RWPE1 (cell line): ENCODE data around the gene NPIPB4.
"Not testable (repeated sequence)": the region's sequence is repeated elsewhere in the genome, so short reads cannot be mapped to it uniquely, and the experiment has no call there.

Experiments used
- CTCF ChIA-PET: fragments of 350-600 bp; sonication (Branson Sonifier 250); formaldehyde crosslinking; extraction: SDS; loops from one replicate; lab custom pipeline; 2021; lab: Yijun Ruan, JAX
- POLR2A ChIA-PET: fragments of 400-600 bp; formaldehyde crosslinking; extraction: SDS; loops from one replicate; lab custom pipeline; 2020; ENCODE audit warnings: antibody characterized with exemption; ENCODE audit not compliant: low non-redundant PET; lab: Yijun Ruan, JAX
- DNase-seq: peaks from one replicate; pipeline ENCODE4 v3.0.0; 2012; ENCODE audit warnings: low spot score
- H3K27ac ChIP-seq: fragments of 450-650 bp; 2 replicates; pipeline ENCODE4 v1.5.1; 2017
- TF ChIP-seq, protein P1 (sequence below): fragments of 450-650 bp; conservative IDR thresholded peaks from 2 replicates; pipeline ENCODE4 v1.5.1; 2017; ENCODE audit warnings: low read depth, mild to moderate bottlenecking

NPIPB4 gene

DNA sequence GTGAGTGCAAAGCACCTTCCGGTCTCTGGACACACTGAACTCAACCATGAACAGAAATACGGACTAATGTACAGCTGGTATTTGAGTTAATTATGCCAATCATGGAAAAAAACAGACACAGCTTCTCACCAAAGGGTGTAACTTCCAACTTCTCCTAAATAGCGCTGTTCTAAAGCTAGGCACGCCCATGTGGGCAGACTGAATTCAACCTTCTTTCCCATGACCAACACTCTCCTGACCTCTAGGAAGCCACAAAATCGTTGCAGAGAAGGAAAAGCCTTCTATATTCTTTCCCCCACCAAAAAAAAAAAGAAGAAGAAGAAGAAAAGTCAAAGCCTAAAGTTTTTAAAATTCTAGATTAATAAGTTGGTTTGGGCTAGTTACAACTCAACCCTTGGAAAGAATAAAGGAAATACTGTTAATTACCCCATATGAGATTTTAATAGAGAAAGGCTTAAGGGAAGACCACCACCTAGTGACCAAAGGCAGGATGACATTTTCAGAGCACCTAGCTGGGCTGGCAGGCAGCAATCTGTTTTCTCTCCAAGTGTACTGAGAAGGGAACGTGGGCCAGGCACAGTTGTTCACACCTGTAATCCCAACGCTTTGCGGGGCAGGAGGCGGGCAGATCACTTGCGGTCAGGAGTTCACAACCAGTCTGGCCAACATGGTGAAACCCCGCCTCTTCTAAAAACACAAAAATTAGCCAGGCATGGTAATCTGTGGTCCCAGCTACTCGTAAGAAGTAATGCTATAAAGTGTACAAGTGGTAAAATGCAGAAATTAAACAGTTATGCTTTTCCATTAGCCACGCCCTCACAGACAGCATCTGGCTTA lies 55.8 kb downstream of the NPIPB4 start:
- CTCF ChIA-PET = interaction anchor here (0.6 kb wide), 1 partner anchor 27 kb away, joined by 3 read pairs; no protein-coding TSS in a partner anchor
- POLR2A ChIA-PET, DNase-seq, H3K27ac ChIP-seq: not testable (repeated sequence)
- TF ChIP-seq, protein P1, sequence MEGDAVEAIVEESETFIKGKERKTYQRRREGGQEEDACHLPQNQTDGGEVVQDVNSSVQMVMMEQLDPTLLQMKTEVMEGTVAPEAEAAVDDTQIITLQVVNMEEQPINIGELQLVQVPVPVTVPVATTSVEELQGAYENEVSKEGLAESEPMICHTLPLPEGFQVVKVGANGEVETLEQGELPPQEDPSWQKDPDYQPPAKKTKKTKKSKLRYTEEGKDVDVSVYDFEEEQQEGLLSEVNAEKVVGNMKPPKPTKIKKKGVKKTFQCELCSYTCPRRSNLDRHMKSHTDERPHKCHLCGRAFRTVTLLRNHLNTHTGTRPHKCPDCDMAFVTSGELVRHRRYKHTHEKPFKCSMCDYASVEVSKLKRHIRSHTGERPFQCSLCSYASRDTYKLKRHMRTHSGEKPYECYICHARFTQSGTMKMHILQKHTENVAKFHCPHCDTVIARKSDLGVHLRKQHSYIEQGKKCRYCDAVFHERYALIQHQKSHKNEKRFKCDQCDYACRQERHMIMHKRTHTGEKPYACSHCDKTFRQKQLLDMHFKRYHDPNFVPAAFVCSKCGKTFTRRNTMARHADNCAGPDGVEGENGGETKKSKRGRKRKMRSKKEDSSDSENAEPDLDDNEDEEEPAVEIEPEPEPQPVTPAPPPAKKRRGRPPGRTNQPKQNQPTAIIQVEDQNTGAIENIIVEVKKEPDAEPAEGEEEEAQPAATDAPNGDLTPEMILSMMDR = peak; percentile 51

DNA sequence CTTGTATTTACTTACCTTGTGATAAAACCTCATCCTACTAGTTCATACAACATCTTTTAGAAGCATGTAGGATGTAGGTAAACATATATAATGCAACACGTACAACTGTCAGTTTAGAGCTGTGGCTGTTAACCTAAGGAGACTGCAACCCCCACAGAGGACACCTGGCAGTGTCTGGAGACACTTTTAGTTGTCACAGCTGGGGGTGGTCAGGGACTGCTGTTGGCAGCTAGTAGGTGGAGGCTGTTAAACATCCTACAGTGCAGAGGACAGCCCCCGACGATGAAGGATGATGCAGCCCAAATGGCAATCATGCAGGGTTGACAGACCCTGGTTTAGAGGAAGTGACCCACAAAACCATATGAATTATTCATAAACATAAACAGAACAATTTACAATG lies 59.0 kb downstream of the NPIPB4 start:
- DNase-seq, POLR2A ChIA-PET, H3K27ac ChIP-seq, CTCF ChIA-PET: not testable (repeated sequence)

DNA sequence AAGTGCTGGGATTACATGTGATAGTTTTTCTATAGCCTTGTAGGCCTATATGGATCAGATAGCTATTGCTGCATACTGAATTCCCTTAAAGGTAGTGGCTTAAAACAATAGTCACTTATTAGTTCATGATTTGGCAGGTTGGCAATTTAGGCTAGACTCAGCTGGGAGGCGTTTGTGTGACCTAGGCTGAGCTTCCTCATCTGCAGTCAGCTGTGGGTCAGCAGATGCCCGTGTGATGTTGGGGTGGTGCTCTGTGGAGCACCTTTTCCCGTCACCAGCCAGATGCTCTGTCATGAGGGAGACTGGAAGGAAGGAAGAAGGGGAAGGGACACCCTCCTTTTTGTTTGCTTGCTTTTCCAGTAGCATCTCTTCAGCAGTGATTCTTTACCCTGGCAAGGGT lies 64.2 kb downstream of the NPIPB4 start:
- DNase-seq, CTCF ChIA-PET, H3K27ac ChIP-seq, POLR2A ChIA-PET: not testable (repeated sequence)

DNA sequence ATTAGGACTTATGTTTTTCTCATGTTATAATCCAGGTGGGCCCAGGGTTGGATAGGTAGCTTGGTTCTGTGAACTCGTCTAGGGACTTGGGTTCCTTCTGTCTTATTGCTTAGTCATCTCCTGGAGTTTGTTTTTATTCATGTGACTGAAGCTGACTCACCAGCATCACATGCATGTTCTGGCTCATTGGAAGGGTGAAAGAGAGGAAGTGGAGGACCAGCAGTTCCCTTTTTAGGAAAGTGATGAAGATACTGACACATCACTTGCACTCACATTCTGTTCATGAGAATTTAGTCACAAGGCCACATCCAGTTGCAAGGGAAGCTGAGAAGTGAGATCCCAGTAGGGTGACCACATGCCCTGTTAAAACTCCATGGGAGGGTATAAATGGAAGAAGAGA lies 67.0 kb downstream of the NPIPB4 start:
- POLR2A ChIA-PET, DNase-seq, CTCF ChIA-PET, H3K27ac ChIP-seq: not testable (repeated sequence)
